Right lobe of liver (tissue), 4 donors: ENCODE measurements around the gene PRAC2.

Experiments used
- POLR2A ChIP-seq: fragments of 450-650 bp; IDR thresholded peaks from one replicate; pipeline ENCODE4 v1.6.1; 2017; ENCODE audit warnings: antibody characterized with exemption, mild to moderate bottlenecking
- TF ChIP-seq, protein P1 (sequence below), 4 donors: fragments of 200-600 bp in 3 of 4; fragments of 450-650 bp in 1 of 4; IDR thresholded peaks; one replicate each; pipeline versions ENCODE4 v1.5.1 to v1.8.0; 2016 to 2022; ENCODE audit warnings: antibody characterized with exemption in 4 of 4, mild to moderate bottlenecking in 2 of 4
- donor health status: DM: no; HTN: no; CAD: no.
- donor health status: DM: no; HTN: no; CAD: no.
- donor health status: DM: no; HTN: yes; CAD: no.

DNA sequence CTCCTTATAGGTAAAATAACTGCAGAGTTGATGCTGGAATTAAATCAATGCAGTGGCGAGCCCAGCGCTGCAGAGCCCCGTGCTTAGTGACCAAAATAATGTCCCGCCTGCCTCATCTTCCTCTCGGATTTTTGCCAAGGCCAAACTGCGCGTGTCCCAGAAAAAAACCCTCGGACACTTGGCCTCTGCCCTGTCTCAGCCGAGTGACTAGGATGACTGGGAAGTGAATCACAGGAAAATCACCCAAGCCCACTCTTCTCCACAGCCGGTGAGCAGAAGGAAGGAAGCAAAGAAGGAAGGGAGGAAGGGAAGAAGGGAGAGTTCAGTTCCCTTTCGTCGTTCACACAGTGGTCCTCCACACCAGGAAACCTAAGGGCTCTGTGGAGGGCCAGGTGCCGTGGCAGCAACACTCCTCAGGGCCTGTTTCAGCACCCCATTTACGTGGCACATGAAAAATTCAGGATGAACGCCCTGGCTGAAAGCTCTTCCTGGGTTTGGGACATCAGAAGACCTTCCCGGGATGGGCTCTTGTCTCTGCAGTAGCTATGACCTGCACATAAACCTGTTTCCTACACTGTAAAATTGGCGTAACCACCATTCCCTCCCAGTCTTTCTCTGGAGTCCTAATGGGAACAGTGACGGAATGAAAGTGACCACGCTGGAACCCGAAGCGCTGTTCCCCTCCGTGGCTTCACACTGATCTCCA is 31.0 kb downstream of the PRAC2 start:
- TF ChIP-seq, protein P1, sequence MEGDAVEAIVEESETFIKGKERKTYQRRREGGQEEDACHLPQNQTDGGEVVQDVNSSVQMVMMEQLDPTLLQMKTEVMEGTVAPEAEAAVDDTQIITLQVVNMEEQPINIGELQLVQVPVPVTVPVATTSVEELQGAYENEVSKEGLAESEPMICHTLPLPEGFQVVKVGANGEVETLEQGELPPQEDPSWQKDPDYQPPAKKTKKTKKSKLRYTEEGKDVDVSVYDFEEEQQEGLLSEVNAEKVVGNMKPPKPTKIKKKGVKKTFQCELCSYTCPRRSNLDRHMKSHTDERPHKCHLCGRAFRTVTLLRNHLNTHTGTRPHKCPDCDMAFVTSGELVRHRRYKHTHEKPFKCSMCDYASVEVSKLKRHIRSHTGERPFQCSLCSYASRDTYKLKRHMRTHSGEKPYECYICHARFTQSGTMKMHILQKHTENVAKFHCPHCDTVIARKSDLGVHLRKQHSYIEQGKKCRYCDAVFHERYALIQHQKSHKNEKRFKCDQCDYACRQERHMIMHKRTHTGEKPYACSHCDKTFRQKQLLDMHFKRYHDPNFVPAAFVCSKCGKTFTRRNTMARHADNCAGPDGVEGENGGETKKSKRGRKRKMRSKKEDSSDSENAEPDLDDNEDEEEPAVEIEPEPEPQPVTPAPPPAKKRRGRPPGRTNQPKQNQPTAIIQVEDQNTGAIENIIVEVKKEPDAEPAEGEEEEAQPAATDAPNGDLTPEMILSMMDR (IDR thresholded peaks at IDR 0.05), result no peak
- no peak for TF ChIP-seq POLR2A
